Skin of body (tissue), 2 donors: ENCODE measurements around the gene SYNE2. TPM values are rescaled to one million over a fixed set of nuclear protein-coding genes. Genes with fewer than 3 reads are reported as not detected.
A peak's percentile ranks its signal among the peaks of the same experiment; 100 is the strongest.

ENCODE experiments used
- DNase-seq: peaks from one replicate; lab custom pipeline; 2025; lab: John Stamatoyannopoulos, UW
- total RNA-seq: library from RNA; depleted of rRNA; stranded (reverse); fragments of >200 nt; gene quantifications from one replicate; pipeline ENCODE4 v1.2.3, GENCODE V29; 2014

Gene SYNE2
- total RNA-seq, 1 donor from 2014 or later: 139 TPM

GRCh38 chr14:64064447-64064846, 211.6 kb downstream of the SYNE2 start:
- no peak for DNase-seq

DNA sequence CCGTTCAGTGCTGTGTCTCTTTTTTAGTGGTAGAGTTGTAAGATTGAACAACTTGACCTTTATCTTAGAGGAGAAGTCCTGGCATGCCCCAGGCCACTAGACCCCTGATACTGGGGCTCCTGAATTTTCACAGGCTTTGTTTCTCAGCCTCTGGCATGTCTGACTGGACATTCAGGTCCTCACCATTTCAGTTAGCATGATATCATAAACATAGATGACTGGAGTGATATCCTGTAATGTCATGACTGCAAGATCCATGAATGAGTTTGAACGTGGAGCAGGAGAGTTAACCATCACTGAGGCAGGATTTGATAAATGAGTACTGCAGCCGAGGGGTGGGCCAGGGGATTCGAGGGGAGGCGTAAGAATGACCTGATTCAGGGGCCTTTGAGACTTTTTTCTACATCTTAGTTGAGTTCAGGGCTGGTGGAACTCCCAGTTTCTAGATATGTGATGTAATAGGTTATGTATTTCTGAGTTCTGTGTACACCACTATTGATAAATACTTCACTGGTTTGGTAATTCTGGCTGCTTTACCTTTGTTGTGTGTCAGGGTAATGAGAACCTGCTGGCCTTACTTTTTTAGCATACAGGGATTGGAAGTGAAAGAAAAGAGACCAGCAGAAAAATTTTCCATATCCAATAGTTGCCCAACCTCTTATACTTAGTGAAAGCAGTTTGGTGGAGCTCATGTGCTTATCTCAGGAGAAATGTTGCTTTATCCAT, 217.0 kb downstream of the SYNE2 start:
- no peak for DNase-seq

GRCh38 chr14:64074961-64075612, 222.3 kb downstream of the SYNE2 start:
- DNase-seq: no peak

DNA sequence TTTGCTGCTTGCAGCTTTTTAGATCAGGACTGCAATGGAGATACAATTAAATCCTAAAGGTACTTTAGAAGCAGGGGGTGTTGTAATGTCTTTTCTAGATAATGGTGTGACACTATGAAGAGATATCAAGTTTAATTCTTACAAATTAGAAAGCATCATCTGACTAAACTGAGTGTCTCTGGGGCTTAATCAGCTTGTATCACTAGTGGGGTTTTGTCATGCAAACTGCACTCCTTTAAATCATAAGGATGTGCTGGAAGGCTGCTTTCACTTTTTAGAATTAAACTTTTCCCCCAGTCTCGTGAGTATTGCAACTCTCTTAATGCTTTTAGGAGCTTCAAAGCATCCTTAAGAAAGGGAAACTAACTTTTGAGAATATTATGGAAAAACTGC, 222.8 kb downstream of the SYNE2 start:
- no peak for DNase-seq

- no peak for DNase-seq
Observed at GRCh38 chr14:64080452-64080851, 227.6 kb downstream of the SYNE2 start.

DNA sequence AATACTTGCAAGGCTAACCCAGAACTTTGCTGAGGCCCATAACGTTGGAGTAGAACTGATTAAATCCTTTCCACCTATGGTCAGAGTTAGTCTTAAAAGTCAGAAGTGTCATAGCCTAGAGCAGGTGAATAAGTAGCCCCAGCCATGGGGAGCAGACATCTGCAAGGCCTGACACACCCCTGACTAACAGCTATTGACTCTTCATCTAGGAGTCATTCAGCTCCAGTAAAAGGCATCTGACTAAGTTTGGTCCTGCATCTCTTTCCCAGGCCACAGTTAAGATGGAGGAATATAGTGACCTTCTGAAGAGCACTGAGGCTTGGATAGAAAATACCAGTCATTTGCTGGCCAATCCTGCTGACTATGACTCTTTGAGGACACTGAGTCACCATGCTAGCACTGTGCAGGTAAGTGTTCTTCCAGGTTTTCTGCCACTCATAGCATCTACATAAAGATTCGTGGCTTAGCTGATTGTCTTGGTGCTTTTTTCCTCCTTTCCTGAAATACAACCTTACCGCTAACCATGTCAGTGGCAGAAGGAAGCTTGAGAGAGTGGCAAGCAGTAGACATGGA, 228.5 kb downstream of the SYNE2 start:
- DNase-seq: no peak

- DNase-seq: no peak
Observed at GRCh38 chr14:64082837-64083236, 230.0 kb downstream of the SYNE2 start.

- no peak for DNase-seq
Observed at GRCh38 chr14:64088647-64088964, 235.8 kb downstream of the SYNE2 start.

DNA sequence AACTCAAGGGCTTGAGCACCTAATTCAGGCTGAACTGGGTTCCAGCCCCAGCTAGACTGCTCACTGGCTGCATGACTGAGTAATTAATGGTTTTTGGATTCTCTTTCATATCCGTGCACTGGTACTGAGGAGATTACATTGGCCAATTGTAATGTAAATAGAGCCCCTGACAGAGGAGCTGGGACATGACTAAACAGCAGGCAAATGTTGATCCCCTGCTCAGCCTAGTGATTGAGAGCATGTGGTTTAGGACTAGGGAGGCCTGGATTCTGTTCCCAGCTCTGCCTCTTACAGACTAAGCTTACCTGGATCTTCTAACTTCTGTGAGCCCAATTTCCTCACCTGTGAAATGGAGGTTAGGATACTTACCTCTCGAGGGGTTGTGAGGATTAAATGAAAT, 237.1 kb downstream of the SYNE2 start:
- no peak for DNase-seq

- DNase-seq: no peak
Observed at GRCh38 chr14:64091217-64091616, 238.4 kb downstream of the SYNE2 start.

DNA sequence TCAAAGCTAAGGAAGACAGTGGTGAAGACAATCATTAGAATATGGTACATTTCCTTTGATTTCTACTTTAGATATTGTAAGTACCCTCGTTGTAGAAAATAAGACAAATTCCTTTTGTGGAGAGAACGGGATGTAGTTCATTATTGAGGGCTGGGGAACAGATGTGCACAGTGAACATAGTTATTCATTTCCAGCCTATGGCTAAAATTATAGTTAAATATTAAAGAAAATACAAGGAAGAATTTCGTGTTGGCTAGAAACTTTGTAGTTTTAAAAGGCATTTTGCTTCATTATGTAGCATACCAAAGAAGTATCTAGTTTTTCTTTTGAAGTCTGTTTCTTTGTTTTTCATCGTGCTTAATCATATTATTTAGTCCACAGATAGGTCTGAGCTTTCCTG, 239.5 kb downstream of the SYNE2 start:
- DNase-seq: peak; percentile 3

- no peak for DNase-seq
Observed at GRCh38 chr14:64092940-64093339, 240.1 kb downstream of the SYNE2 start.

DNA sequence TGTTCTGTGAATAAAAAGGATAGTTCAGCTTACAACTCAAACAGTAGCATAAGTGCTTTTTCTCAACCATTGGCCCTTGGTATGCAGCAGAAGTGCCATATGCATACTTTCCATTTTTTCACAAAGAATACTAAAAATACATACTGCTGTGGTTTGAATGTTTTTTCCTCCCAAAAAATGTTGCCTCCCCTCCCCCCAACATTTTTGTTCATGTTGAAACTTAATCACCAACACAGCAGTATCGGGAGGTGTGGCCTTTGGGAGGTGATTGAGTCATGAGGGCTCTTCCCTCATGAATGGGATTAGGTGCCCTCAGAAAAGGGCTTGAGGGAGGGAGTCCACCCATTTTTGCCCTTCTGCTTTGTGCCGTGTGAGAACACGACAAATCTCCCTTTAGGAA, 242.8 kb downstream of the SYNE2 start:
- DNase-seq: no peak

- DNase-seq: no peak
Observed at GRCh38 chr14:64098120-64098519, 245.3 kb downstream of the SYNE2 start.

GRCh38 chr14:64107438-64107837, 254.6 kb downstream of the SYNE2 start:
- DNase-seq: no peak

DNA sequence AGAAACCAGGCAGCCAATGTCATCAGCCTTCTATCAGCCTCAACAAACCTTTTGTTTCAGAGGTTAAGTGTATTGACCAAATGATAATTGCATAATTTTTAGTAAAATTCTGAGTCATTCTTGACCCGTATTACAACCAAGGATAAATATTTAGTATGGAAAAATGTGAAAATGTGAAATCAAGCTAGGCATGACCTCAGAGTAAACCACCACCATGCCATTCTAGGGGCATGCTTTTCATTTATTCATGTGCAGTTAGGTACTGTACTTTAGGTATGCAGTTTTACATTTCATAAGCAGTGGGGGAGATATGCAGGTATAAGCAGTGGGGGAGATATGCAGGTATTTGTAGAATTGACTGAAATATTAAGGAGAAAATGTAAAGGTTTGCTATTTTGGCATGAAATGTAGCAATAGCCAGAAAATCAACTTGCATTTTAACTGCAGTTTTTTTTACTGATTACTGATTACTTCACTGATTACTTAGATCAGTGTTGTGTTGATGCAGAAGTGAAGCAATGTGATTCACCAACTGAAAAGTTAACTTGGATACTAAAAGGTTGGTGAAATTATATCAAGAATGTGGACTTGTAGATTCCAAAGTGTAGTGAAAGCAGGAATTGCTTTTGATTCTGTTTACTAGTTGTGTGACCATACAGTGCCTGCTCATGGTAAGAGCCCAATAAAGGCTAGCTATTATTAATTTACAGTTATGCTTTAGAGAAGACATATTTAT, 257.2 kb downstream of the SYNE2 start:
- DNase-seq: no peak

DNA sequence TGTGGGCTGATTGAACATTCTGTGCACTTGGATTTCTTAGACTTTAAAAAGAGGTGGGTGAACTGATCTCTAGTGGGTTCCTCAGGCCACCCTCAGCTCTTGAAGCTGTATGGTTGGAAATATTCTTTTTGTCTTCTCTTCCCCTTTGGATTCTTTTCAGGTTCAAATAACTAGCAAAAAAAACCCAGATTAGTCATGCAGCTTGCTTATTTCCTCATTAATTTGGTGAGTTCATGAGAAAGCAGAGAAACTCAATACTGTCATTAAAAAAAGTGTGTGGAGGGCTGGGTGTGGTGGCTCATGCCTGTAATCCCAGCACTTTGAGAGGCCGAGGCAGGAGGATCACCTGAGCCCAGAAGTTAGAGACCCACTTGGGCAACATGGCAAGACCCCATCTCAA, 258.0 kb downstream of the SYNE2 start:
- DNase-seq: no peak

DNA sequence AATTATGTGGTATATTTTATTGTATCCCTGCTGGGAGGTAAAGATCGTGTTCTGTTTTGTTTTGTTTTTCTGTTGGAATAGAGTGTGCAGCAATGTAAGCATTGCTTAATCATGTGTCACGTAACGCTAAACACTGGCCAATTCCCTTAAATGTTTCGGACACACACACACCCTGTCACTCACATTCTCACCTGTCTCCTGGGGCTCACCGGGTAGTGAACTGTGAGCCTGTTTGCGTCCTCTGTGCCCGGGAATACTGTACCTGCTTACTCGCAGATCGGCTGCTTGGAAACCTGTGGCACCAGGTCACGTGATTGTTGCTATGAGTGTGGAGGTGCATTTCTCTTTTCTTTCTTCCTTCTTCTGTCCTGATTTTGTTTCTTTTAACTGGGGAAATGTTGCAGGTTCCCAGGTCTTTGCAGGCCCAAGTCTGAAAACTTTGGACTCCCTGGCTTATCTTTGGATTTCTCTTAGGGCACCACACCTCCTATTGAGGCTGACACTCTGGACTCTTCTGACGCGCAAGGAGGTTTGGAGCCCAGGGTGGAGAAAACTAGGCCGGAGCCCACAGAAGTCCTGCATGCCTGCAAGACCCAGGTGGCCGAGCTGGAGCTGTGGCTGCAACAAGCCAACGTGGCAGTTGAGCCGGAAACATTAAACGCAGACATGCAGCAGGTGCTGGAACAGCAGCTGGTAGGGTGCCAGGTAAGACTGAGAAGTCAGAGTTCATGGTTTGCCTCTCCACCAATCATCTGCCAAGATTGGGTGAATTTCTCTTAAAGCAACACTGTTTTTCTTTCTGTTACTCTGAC, 260.3 kb downstream of the SYNE2 start:
- DNase-seq: no peak

- DNase-seq: no peak
Observed at GRCh38 chr14:64114166-64114565, 261.4 kb downstream of the SYNE2 start.

GRCh38 chr14:64114796-64115195, 262.0 kb downstream of the SYNE2 start:
- no peak for DNase-seq

- DNase-seq: no peak
Observed at GRCh38 chr14:64115401-64115800, 262.6 kb downstream of the SYNE2 start.
